Measurements from ENCODE around the gene KCNS3.

DNA sequence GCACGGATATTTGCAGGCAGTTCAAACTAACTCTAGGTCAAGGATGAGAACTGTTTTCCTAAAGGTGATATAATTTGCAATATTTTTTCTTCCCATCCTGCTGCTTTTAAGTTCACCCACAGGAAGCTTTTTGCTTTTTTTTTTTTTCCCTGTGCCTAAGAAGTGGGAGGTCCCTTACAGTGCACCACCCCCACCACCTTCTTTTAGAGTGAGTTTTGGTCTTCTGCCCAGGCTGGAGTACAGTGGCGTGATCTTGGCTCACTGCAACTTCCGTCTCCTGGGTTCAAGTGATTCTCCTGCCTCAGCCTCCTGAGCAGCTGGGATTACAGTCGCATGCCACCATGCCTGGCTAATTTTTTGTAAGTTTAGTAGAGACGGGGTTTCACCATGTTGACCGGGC, 82.5 kb downstream of the KCNS3 start:
- TF ChIP-seq, protein P1, sequence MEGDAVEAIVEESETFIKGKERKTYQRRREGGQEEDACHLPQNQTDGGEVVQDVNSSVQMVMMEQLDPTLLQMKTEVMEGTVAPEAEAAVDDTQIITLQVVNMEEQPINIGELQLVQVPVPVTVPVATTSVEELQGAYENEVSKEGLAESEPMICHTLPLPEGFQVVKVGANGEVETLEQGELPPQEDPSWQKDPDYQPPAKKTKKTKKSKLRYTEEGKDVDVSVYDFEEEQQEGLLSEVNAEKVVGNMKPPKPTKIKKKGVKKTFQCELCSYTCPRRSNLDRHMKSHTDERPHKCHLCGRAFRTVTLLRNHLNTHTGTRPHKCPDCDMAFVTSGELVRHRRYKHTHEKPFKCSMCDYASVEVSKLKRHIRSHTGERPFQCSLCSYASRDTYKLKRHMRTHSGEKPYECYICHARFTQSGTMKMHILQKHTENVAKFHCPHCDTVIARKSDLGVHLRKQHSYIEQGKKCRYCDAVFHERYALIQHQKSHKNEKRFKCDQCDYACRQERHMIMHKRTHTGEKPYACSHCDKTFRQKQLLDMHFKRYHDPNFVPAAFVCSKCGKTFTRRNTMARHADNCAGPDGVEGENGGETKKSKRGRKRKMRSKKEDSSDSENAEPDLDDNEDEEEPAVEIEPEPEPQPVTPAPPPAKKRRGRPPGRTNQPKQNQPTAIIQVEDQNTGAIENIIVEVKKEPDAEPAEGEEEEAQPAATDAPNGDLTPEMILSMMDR (IDR thresholded peaks at IDR 0.05) = no peak
- TF ChIP-seq EZH2 (IDR thresholded peaks at IDR 0.05) (no peak), EZH2phosphoT487 (IDR thresholded peaks at IDR 0.05) (no peak)

Measured in neural progenitor cell (in vitro differentiated cells).